Measurements from ENCODE around the gene CHCHD6. TPM values are rescaled to one million over a fixed set of nuclear protein-coding genes. Genes with fewer than 3 reads are reported as not detected.

CHCHD6 gene, protein sequence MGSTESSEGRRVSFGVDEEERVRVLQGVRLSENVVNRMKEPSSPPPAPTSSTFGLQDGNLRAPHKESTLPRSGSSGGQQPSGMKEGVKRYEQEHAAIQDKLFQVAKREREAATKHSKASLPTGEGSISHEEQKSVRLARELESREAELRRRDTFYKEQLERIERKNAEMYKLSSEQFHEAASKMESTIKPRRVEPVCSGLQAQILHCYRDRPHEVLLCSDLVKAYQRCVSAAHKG
- total RNA-seq = 10 to 100 TPM in 1 of 2 donors, 1 to 10 TPM in 1; 8.4 to 10.9 TPM

DNA sequence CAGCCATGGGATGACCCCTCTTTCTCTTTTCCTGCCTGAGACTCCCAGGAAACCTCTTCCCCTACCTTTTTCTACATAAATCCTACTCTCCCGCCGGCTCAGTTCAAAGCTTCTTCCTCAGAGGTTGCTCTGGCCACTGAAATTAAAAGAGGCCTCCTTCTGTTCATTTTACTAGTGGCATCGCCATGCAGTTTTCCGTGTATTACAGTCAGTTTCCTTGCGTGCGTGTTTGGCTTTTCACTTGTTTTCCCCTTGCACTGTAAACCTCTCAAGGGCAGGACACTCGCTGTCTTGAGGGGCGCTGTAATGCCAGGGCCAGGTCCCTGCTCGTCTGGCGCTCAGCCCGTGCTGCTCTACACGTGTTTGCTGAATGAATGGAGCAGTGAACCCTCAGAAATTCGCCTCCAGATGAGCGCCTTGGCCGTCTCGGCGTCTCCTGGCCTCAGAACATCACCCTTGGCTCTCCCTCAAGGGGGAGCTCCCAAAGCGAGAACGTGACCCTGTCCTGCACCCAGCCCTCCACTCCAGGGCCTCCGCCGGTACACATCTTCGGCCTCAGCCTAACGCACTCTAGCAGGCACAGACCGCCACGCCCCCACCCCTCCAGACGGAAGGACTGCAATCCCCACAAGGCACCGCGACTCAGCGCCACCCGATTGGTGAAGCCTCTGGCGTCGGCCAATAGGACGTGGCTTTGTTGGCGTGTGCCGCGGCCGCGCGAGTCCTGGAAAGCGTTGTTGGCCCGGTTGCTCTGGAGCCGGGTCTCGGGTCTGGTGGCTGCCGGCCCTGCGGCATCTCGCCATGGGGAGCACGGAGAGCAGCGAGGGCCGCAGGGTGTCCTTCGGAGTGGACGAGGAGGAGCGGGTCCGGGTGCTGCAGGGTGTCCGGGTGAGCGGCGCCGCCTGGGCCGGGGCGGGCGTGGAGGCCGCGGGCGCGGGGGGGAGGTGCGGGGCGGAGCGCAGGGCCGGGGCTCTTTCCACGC, at the start of gene CHCHD6:
TSS of gene CHCHD6 (plus strand) at position 729 of the 982 bp plus-strand sequence. CDS start at position 802, 73 bp downstream.
- Histone ChIP-seq H3K4me1 (peaks cover 0 to 12% of the 10 kb centered on the region in 2 donors), H3K27me3 (no peaks in the 10 kb centered on the region), H3K36me3 (no peaks in the 10 kb centered on the region), H3K27ac (peak within 1 kb of the TSS in 1 of 2 donors; percentile 50), H3K4me3 (peak within 1 kb of the TSS; percentile 80 to 97), H3K9me3 (peaks cover 0 to 4% of the 10 kb centered on the region in 2 donors)
- TF ChIP-seq, protein P1, sequence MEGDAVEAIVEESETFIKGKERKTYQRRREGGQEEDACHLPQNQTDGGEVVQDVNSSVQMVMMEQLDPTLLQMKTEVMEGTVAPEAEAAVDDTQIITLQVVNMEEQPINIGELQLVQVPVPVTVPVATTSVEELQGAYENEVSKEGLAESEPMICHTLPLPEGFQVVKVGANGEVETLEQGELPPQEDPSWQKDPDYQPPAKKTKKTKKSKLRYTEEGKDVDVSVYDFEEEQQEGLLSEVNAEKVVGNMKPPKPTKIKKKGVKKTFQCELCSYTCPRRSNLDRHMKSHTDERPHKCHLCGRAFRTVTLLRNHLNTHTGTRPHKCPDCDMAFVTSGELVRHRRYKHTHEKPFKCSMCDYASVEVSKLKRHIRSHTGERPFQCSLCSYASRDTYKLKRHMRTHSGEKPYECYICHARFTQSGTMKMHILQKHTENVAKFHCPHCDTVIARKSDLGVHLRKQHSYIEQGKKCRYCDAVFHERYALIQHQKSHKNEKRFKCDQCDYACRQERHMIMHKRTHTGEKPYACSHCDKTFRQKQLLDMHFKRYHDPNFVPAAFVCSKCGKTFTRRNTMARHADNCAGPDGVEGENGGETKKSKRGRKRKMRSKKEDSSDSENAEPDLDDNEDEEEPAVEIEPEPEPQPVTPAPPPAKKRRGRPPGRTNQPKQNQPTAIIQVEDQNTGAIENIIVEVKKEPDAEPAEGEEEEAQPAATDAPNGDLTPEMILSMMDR (IDR thresholded peaks at IDR 0.05) = no peak
- peak; percentile 97 for DNase-seq (ENCODE audit: low spot score)

DNA sequence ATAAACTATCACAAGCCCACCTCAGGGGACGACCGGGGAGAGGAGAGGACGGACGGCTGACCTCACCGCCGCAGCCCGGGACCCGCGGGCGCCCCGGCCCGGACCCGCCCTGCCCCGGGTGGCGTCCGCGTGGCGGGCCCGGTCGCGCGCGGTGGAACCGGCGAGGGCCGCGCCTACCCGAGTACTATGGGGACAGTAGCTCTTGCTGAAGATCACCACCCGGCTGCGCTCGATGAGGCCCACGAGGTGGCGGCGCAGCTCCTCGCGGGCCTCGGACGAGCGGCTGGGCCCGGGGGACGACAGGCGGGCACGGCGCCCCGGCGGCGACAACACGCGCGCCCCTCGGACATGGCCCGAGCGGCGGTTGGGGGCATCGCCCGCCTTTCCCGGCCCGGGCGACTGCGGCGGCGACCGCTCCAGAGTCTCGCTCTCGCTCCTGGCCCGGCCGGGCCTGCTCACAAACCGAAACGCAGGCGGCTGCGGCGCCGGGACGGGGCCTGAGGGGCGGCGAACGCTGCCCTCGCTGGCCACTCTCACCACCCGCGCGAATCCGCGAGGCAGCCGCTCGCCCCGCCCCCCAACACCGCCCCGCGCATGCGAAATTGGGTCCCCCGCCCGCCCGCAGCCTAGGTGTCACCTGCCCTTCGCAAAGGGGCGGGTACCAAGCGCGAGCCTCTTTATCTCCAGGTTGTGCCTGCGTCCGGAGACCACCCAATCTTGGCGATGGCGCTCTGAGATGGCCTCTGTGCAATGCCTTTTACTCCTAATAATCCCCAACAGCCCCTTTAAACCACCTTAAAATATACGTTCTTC, 49.3 kb upstream of the CHCHD6 start, which contains the start of gene TXNRD3:
TSS of gene TXNRD3 (minus strand) at position 554 of the 813 bp plus-strand sequence.
- Histone ChIP-seq H3K4me3 (peak within 1 kb of the TSS; percentile 72 to 82), H3K27ac (peak within 1 kb of the TSS; percentile 78 to 88), H3K36me3 (no peaks in the 10 kb centered on the region), H3K9me3 (no peaks in the 10 kb centered on the region), H3K4me1 (no peaks in the 10 kb centered on the region), H3K27me3 (no peaks in the 10 kb centered on the region)
- TF ChIP-seq, protein P1 (IDR thresholded peaks at IDR 0.05) = peak in 1 of 2 donors; percentile 34
- DNase-seq (ENCODE audit: low spot score) = peak; percentile 74

DNA sequence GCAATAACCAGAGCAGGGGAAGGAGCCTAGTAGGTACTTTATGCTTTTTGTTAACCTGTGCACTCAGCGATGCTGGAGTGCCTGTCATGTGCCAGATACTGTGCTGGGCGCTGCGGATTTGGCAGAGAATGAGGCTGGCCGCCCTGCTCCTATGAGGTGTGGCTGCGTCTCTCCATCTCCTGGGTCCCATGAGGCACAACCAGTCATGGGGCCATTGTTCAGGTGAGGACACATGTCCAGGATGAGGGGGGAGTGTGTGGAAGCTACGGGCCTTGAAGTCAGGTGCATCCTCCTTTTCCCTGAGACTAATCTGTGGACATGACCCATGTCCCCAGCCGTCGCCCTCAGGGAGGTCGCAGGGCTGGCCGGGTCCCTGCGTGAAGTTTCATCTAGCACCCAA, 48.2 kb upstream of the CHCHD6 start:
- Histone ChIP-seq H3K27ac (no peak overlapping the region), H3K9me3 (no peaks in the 10 kb centered on the region), H3K4me1 (no peaks in the 10 kb centered on the region), H3K27me3 (no peaks in the 10 kb centered on the region), H3K36me3 (no peaks in the 10 kb centered on the region), H3K4me3 (no peak overlapping the region)
- no peak for DNase-seq (ENCODE audit: low spot score)
- TF ChIP-seq, protein P1 (IDR thresholded peaks at IDR 0.05) = no peak

DNA sequence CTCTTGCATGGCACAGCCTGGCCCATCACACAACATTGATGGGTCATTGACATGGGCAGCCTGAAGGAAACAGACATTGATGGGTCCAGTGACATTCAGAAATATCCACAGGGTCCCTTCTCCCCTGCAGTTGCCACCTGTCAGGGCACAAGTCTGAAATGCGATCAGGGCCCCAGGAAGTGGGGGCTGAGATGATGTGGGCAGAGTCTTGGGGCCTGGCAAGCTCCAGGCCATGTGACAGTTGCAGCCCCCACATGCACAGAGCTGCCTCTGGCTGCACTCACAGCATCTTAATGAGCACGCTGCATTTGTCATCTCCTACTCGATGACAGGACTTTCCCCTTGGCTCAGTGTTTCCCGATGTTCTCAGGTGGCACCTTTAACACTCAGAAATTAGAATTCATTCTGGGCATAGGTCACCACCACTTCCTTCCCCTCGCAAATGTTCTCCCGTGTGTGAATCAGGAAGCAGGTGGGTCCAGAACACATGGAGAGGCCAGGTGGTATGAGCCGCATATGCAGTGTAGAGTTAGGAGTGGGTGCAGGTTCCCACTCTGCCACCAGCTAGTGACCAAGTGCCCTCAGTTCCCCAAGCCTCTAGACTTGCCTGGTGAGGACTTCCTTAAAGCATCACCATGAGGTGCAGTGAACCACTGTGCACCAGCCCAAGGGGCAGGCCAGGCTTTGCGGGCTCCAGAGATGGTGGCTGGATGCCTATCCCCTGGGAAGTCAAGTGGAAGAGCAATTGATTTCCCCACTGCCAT, 47.5 kb upstream of the CHCHD6 start:
- H3K27ac ChIP-seq = no peak overlapping the region
- no peaks in the 10 kb centered on the region for H3K4me1 ChIP-seq
- H3K4me3 ChIP-seq = no peak overlapping the region
- H3K9me3 ChIP-seq = no peaks in the 10 kb centered on the region
- TF ChIP-seq, protein P1 (IDR thresholded peaks at IDR 0.05) = no peak
- DNase-seq (ENCODE audit: low spot score) = no peak
- no peaks in the 10 kb centered on the region for H3K36me3 ChIP-seq
- H3K27me3 ChIP-seq = no peaks in the 10 kb centered on the region

DNA sequence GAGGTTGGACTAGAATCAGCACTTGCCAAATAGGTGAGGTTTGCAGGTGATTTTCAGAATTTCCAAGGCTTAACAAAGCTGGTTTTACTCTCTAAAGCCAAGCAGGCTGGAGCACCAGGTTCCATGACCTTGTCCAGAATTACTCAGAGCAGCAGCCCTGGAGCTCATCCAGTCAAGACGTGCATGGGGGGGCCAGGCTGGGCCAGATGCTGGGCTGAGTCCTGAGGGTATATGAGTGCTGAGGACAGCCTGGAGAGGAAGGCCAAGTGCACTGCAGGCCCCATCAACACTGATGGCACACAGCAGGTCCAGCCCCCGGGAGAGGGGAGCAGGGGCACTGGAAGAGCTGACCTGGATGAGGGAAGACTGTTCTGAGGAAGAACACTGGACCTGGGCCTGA, 46.1 kb upstream of the CHCHD6 start:
- Histone ChIP-seq H3K4me1 (no peaks in the 10 kb centered on the region), H3K9me3 (no peaks in the 10 kb centered on the region), H3K27ac (no peak overlapping the region), H3K36me3 (no peaks in the 10 kb centered on the region), H3K27me3 (no peaks in the 10 kb centered on the region), H3K4me3 (no peak overlapping the region)
- TF ChIP-seq, protein P1 (IDR thresholded peaks at IDR 0.05) = no peak
- no peak for DNase-seq (ENCODE audit: low spot score)

Data from right atrium auricular region (tissue), 2 donors.